IMR-90 (cell line): ENCODE measurements around the gene WDR27.

Experiments used
- CEBPB ChIP-seq: IDR thresholded peaks from 2 replicates; pipeline ENCODE4 v1.6.1; 2012; ENCODE audit warnings: low read depth, low read length, improper control_type of control experiment
- CHD1 ChIP-seq: IDR thresholded peaks from 2 replicates; pipeline ENCODE4 v1.6.1; 2012; ENCODE audit warnings: low read depth, low read length, improper control_type of control experiment
- ELK1 ChIP-seq: fragments of 150-350 bp; IDR thresholded peaks from 2 replicates; pipeline ENCODE4 v1.6.1; 2016; ENCODE audit warnings: low read depth, mild to moderate bottlenecking, low read length, moderate library complexity, borderline replicate concordance
- FOS ChIP-seq: fragments of 150-350 bp; IDR thresholded peaks from 2 replicates; pipeline ENCODE4 v1.6.1; 2016; ENCODE audit warnings: low read depth, low read length
- MAZ ChIP-seq: IDR thresholded peaks from 2 replicates; pipeline ENCODE4 v1.6.1; 2012; ENCODE audit warnings: low read depth, mild to moderate bottlenecking, low read length, improper control_type of control experiment, moderate library complexity, borderline replicate concordance
- MXI1 ChIP-seq: IDR thresholded peaks from 2 replicates; pipeline ENCODE4 v1.6.1; 2012; ENCODE audit warnings: low read depth, mild to moderate bottlenecking, low read length, moderate library complexity, borderline replicate concordance
- POLR2A ChIP-seq: IDR thresholded peaks from 2 replicates; pipeline ENCODE4 v1.6.1; 2012; ENCODE audit warnings: mild to moderate bottlenecking, low read depth, low read length
- RAD21 ChIP-seq: IDR thresholded peaks from 2 replicates; pipeline ENCODE4 v1.6.1; 2012; ENCODE audit warnings: low read length, improper control_type of control experiment
- RCOR1 ChIP-seq: IDR thresholded peaks from 2 replicates; pipeline ENCODE4 v1.6.1; 2012; ENCODE audit warnings: mild to moderate bottlenecking, low read length, improper control_type of control experiment; ENCODE audit not compliant: insufficient replicate concordance
- RFX5 ChIP-seq: IDR thresholded peaks from 2 replicates; pipeline ENCODE4 v1.8.0; 2012; ENCODE audit warnings: low read depth, mild to moderate bottlenecking, low read length, moderate library complexity
- SMC3 ChIP-seq: fragments of 150-350 bp; IDR thresholded peaks from 2 replicates; pipeline ENCODE4 v1.6.1; 2016; ENCODE audit warnings: low read depth, mild to moderate bottlenecking, antibody characterized with exemption, low read length, moderate library complexity
- USF2 ChIP-seq: fragments of 150-350 bp; IDR thresholded peaks from 2 replicates; pipeline ENCODE4 v1.6.1; 2017; ENCODE audit warnings: mild to moderate bottlenecking, antibody characterized with exemption, low read length, low read depth
- TF ChIP-seq, protein P1 (sequence below): conservative IDR thresholded peaks from 2 replicates; pipeline ENCODE4 v1.5.1; 2012; ENCODE audit warnings: mild to moderate bottlenecking, low read depth, low read length, improper control_type of control experiment

- TF ChIP-seq USF2 (no peak), POLR2A (peak; percentile 32; the same call in 1 of the 2 replicates), MAZ (no peak), SMC3 (peak; percentile 95), RCOR1 (no peak), MXI1 (no peak), CEBPB (no peak), ELK1 (no peak), RAD21 (peak; percentile 91), RFX5 (no peak), CHD1 (no peak), FOS (no peak)
- TF ChIP-seq, protein P1, sequence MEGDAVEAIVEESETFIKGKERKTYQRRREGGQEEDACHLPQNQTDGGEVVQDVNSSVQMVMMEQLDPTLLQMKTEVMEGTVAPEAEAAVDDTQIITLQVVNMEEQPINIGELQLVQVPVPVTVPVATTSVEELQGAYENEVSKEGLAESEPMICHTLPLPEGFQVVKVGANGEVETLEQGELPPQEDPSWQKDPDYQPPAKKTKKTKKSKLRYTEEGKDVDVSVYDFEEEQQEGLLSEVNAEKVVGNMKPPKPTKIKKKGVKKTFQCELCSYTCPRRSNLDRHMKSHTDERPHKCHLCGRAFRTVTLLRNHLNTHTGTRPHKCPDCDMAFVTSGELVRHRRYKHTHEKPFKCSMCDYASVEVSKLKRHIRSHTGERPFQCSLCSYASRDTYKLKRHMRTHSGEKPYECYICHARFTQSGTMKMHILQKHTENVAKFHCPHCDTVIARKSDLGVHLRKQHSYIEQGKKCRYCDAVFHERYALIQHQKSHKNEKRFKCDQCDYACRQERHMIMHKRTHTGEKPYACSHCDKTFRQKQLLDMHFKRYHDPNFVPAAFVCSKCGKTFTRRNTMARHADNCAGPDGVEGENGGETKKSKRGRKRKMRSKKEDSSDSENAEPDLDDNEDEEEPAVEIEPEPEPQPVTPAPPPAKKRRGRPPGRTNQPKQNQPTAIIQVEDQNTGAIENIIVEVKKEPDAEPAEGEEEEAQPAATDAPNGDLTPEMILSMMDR, result peak; percentile 82
Measured at GRCh38 chr6:169520104-169520503, 181.7 kb downstream of the WDR27 start.
